ENCODE measurements around the gene FEM1B.
A peak's percentile ranks its signal among the peaks of the same experiment; 100 is the strongest.

Gene FEM1B

GRCh38 chr15:68279779-68280753 is 2.5 kb downstream of the FEM1B start:
- H3K4me3 ChIP-seq (ENCODE audit: low read length), result no peak overlapping the region
- no peak for DNase-seq (ENCODE audit: low read depth, low spot score)

- DNase-seq (ENCODE audit: low read depth, low spot score), result no peak
These were observed 3.5 kb downstream of the FEM1B start for GRCh38 chr15:68281008-68281407.

GRCh38 chr15:68283401-68283800 is 5.9 kb downstream of the FEM1B start:
- H3K4me3 ChIP-seq (ENCODE audit: low read length), result no peak overlapping the region
- no peak for DNase-seq (ENCODE audit: low read depth, low spot score)

More at GRCh38 chr15:68281008-68281407, 3.5 kb downstream of the FEM1B start:
- H3K4me3 ChIP-seq (ENCODE audit: low read length), result no peak overlapping the region

- no peak for DNase-seq (ENCODE audit: low read depth, low spot score)
- H3K4me3 ChIP-seq (ENCODE audit: low read length), result no peak overlapping the region
These were observed 7.2 kb downstream of the FEM1B start for GRCh38 chr15:68284616-68285258.

- no peak for DNase-seq (ENCODE audit: low read depth, low spot score)
These were observed 7.9 kb downstream of the FEM1B start for GRCh38 chr15:68285259-68285980.

GRCh38 chr15:68286256-68286655 is 8.7 kb downstream of the FEM1B start:
- no peak for DNase-seq (ENCODE audit: low read depth, low spot score)
- H3K4me3 ChIP-seq (ENCODE audit: low read length), result no peak overlapping the region

More at GRCh38 chr15:68285259-68285980, 7.9 kb downstream of the FEM1B start:
- no peak overlapping the region for H3K4me3 ChIP-seq (ENCODE audit: low read length)

- H3K4me3 ChIP-seq (ENCODE audit: low read length), result no peak overlapping the region
- no peak for DNase-seq (ENCODE audit: low read depth, low spot score)
These were observed 11.5 kb downstream of the FEM1B start for GRCh38 chr15:68289057-68289456.

- no peak for DNase-seq (ENCODE audit: low read depth, low spot score)
- H3K4me3 ChIP-seq (ENCODE audit: low read length), result no peak overlapping the region
These were observed 12.2 kb downstream of the FEM1B start for GRCh38 chr15:68289621-68290352.

GRCh38 chr15:68290715-68291114 is 13.2 kb downstream of the FEM1B start:
- DNase-seq (ENCODE audit: low read depth, low spot score), result no peak
- no peak overlapping the region for H3K4me3 ChIP-seq (ENCODE audit: low read length)

- DNase-seq (ENCODE audit: low read depth, low spot score), result peak; percentile 58
- H3K4me3 ChIP-seq (ENCODE audit: low read length), result no peak overlapping the region
These were observed 14.7 kb downstream of the FEM1B start for GRCh38 chr15:68292157-68292781.

GRCh38 chr15:68292967-68293366 is 15.4 kb downstream of the FEM1B start:
- H3K4me3 ChIP-seq (ENCODE audit: low read length), result no peak overlapping the region
- DNase-seq (ENCODE audit: low read depth, low spot score), result no peak

- no peak for DNase-seq (ENCODE audit: low read depth, low spot score)
- no peak overlapping the region for H3K4me3 ChIP-seq (ENCODE audit: low read length)
These were observed 17.7 kb downstream of the FEM1B start for GRCh38 chr15:68295014-68295805.

- no peak overlapping the region for H3K4me3 ChIP-seq (ENCODE audit: low read length)
- DNase-seq (ENCODE audit: low read depth, low spot score), result no peak
These were observed 20.8 kb downstream of the FEM1B start for GRCh38 chr15:68298336-68298735.

GRCh38 chr15:68298882-68299381 is 21.4 kb downstream of the FEM1B start:
- 0 out of 2 replicates have a peak overlapping the region, but pooled peaks have one; percentile 1 for H3K4me3 ChIP-seq (ENCODE audit: low read length)
- DNase-seq (ENCODE audit: low read depth, low spot score), result no peak

GRCh38 chr15:68299436-68299835 is 21.9 kb downstream of the FEM1B start:
- DNase-seq (ENCODE audit: low read depth, low spot score), result no peak
- H3K4me3 ChIP-seq (ENCODE audit: low read length), result no peak overlapping the region

GRCh38 chr15:68300115-68300940 is 22.8 kb downstream of the FEM1B start:
- no peak overlapping the region for H3K4me3 ChIP-seq (ENCODE audit: low read length)
- no peak for DNase-seq (ENCODE audit: low read depth, low spot score)

GRCh38 chr15:68301301-68301700 is 23.8 kb downstream of the FEM1B start:
- no peak for DNase-seq (ENCODE audit: low read depth, low spot score)
- H3K4me3 ChIP-seq (ENCODE audit: low read length), result no peak overlapping the region
